Kidney glomerular epithelial cell (primary cell): ENCODE data around the gene MGAT5.

Experiments
- DNase-seq: peaks from one replicate; lab custom pipeline; 2025; lab: John Stamatoyannopoulos, UW

MGAT5 gene

GRCh38 chr2:134254824-134255223 lies 952 bp downstream of the MGAT5 start:
- DNase-seq, result no peak

GRCh38 chr2:134256956-134257355 lies 3.1 kb downstream of the MGAT5 start:
- DNase-seq, result no peak

GRCh38 chr2:134257509-134257908 lies 3.6 kb downstream of the MGAT5 start:
- no peak for DNase-seq

GRCh38 chr2:134257965-134258683 lies 4.3 kb downstream of the MGAT5 start:
- DNase-seq, result no peak

GRCh38 chr2:134258684-134259388 lies 5.0 kb downstream of the MGAT5 start:
- DNase-seq, result no peak

- no peak for DNase-seq
These were observed 5.7 kb downstream of the MGAT5 start for GRCh38 chr2:134259571-134259970.

GRCh38 chr2:134259994-134260393 lies 6.1 kb downstream of the MGAT5 start:
- DNase-seq, result no peak

GRCh38 chr2:134260713-134261112 lies 6.8 kb downstream of the MGAT5 start:
- no peak for DNase-seq

- DNase-seq, result no peak
These were observed 7.7 kb downstream of the MGAT5 start for GRCh38 chr2:134261398-134262131.

GRCh38 chr2:134262684-134263083 lies 8.8 kb downstream of the MGAT5 start:
- no peak for DNase-seq

GRCh38 chr2:134268265-134268664 lies 14.4 kb downstream of the MGAT5 start:
- DNase-seq, result no peak

- no peak for DNase-seq
These were observed 15.4 kb downstream of the MGAT5 start for GRCh38 chr2:134269230-134269629.

- no peak for DNase-seq
These were observed 16.3 kb downstream of the MGAT5 start for GRCh38 chr2:134269972-134270735.

GRCh38 chr2:134271758-134272157 lies 17.9 kb downstream of the MGAT5 start:
- DNase-seq, result no peak

GRCh38 chr2:134272806-134273205 lies 18.9 kb downstream of the MGAT5 start:
- DNase-seq, result no peak

GRCh38 chr2:134273256-134273983 lies 19.5 kb downstream of the MGAT5 start:
- no peak for DNase-seq

- no peak for DNase-seq
These were observed 20.2 kb downstream of the MGAT5 start for GRCh38 chr2:134274121-134274520.

- no peak for DNase-seq
These were observed 21.4 kb downstream of the MGAT5 start for GRCh38 chr2:134275058-134275862.

GRCh38 chr2:134276381-134277172 lies 22.7 kb downstream of the MGAT5 start:
- no peak for DNase-seq

GRCh38 chr2:134277223-134277622 lies 23.4 kb downstream of the MGAT5 start:
- DNase-seq, result no peak
